OCI-LY1 (cell line): Measurements from ENCODE around the gene TRABD2B.

Source experiments
- H2AFZ ChIP-seq: fragments of 200-600 bp; sonication (generic), shearing (Covaris generic); 2 replicates; pipeline ENCODE4 v1.6.0; 2014; ENCODE audit warnings: antibody characterized with exemption, mild to moderate bottlenecking, low read length
- H3F3A ChIP-seq: fragments of 200-600 bp; sonication (generic), shearing (Covaris generic); 2 replicates; pipeline ENCODE4 v1.6.0; 2014; ENCODE audit warnings: mild to moderate bottlenecking, antibody characterized with exemption, low read length, moderate library complexity; ENCODE audit not compliant: insufficient read depth
- H3K27ac ChIP-seq: fragments of 200-600 bp; sonication (generic); 2 replicates; pipeline ENCODE4 v1.5.1; 2014; ENCODE audit warnings: low read length, mixed run types, mild to moderate bottlenecking, low read depth; ENCODE audit not compliant: poor library complexity, severe bottlenecking
- H3K27me3 ChIP-seq: fragments of 200-600 bp; sonication (generic); 2 replicates; pipeline ENCODE4 v1.6.0; 2014; ENCODE audit warnings: antibody characterized with exemption, mild to moderate bottlenecking, low read length, moderate library complexity; ENCODE audit not compliant: insufficient read depth
- H3K36me3 ChIP-seq: fragments of 200-600 bp; sonication (generic); 2 replicates; pipeline ENCODE4 v1.6.1; 2014; ENCODE audit warnings: mild to moderate bottlenecking, antibody characterized with exemption, low read length, moderate library complexity, mixed read lengths; ENCODE audit not compliant: insufficient read depth
- H3K4me1 ChIP-seq: fragments of 200-600 bp; sonication (generic); 2 replicates; pipeline ENCODE4 v1.5.1; 2014; ENCODE audit warnings: mild to moderate bottlenecking, low read length, moderate library complexity; ENCODE audit not compliant: insufficient read depth, severe bottlenecking
- H3K4me2 ChIP-seq: fragments of 200-600 bp; sonication (generic), shearing (Covaris generic); 2 replicates; pipeline ENCODE4 v1.6.1; 2014; ENCODE audit warnings: low read length
- H3K4me3 ChIP-seq: fragments of 200-600 bp; sonication (generic); 2 replicates; pipeline ENCODE4 v1.5.1; 2014; ENCODE audit warnings: low read length, low read depth, mild to moderate bottlenecking, mixed read lengths; ENCODE audit not compliant: poor library complexity, severe bottlenecking
- H3K79me2 ChIP-seq: fragments of 200-600 bp; shearing (Covaris generic); 2 replicates; pipeline ENCODE4 v1.6.1; 2016; ENCODE audit warnings: mixed run types, low read length, mixed read lengths; ENCODE audit not compliant: insufficient read depth
- H3K9ac ChIP-seq: fragments of 200-600 bp; sonication (generic), shearing (Covaris generic); 2 replicates; pipeline ENCODE4 v1.6.1; 2014; ENCODE audit warnings: mild to moderate bottlenecking, low read length, mixed read lengths
- H3K9me2 ChIP-seq: fragments of 200-600 bp; sonication (generic), shearing (Covaris generic); 2 replicates; pipeline ENCODE4 v1.6.1; 2014; ENCODE audit warnings: low read depth, mild to moderate bottlenecking, low read length, mixed read lengths
- H3K9me3 ChIP-seq: fragments of 200-600 bp; shearing (Covaris generic); 2 replicates; pipeline ENCODE4 v1.6.1; 2014; ENCODE audit warnings: low read length, mixed read lengths
- H4K20me1 ChIP-seq: fragments of 200-600 bp; sonication (generic), shearing (Covaris generic); 2 replicates; pipeline ENCODE4 v1.6.0; 2016; ENCODE audit warnings: mild to moderate bottlenecking, low read length; ENCODE audit not compliant: insufficient read depth
- CTCF ChIP-seq: fragments of 200-600 bp; sonication (generic), shearing (Covaris generic); IDR thresholded peaks from 2 replicates; pipeline ENCODE4 v1.5.1; 2017; ENCODE audit warnings: mild to moderate bottlenecking, antibody characterized with exemption, low read length, moderate library complexity, mixed read lengths
- EZH2 ChIP-seq: fragments of 200-600 bp; sonication (generic), shearing (Covaris generic); IDR thresholded peaks from 2 replicates; pipeline ENCODE4 v1.8.0; 2017; ENCODE audit warnings: borderline replicate concordance, mixed run types, mild to moderate bottlenecking, antibody characterized with exemption, low read length, moderate library complexity, mixed read lengths

TRABD2B gene

DNA sequence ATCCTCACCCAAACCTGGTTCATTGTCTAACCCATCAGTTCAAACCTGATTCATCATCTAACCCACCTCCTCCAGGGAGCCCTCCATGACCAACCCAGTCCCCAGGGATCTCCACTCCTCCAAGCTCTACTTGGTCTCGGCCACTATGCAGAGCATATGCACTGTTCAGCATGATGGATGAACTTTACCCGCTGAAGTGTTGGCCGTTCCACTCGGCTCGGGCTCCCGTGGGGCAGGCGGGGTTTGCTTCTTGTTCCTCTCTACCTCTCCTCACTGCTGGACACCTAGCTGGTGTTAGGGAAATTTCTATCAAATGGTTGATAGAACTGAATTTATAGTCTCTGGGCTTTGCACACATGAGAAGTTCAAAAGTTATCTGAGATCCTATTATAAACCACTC is 111.0 kb downstream of the TRABD2B start:
- Histone ChIP-seq H3K79me2 (no peaks in the 10 kb centered on the region), H3K4me2 (no peak overlapping the region), H3K4me1 (no peaks in the 10 kb centered on the region), H3K9me2 (no peaks in the 10 kb centered on the region), H3F3A (no peaks in the 10 kb centered on the region), H3K27me3 (no peaks in the 10 kb centered on the region), H2AFZ (no peak overlapping the region), H3K27ac (no peak overlapping the region), H3K36me3 (no peaks in the 10 kb centered on the region), H3K9me3 (no peaks in the 10 kb centered on the region), H3K4me3 (no peak overlapping the region), H4K20me1 (no peaks in the 10 kb centered on the region), H3K9ac (no peak overlapping the region)
- TF ChIP-seq CTCF (no peak), EZH2 (no peak)

DNA sequence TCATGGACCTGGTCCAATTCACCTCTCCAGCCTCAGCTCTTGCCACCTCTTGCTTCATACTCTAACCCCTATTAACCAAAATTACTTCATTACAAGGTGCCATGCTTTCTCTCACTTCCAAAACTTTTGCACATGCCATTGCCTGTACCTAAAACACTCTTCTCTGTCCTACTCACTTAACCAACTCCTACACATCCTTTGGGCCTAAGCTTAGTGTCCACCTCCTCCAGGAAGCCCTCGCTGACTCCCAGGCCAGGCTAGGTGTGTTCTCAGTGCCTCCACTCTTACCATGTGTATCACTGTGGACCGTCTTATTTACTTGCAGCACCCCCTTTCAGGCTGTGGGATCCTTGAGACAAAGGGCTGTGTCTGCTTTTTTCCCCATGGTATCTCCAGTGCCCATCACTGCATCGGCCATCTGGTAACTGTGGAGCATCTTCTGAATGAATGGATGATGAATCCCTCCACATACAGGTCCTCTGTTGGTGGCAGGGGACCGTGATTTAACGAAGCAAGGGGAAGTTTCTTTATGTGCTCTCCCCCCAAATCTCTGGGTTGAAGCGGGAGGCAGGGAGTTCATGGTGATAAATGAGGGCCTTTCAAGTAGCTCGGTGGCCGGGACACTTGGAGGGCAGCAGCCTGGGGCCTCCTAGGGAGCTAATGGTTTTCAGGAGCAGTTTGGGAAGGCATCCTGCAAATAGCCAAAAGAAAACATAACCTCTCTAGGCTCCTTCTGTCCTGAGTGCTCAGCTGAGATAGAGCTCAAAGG is 111.9 kb downstream of the TRABD2B start:
- no peaks in the 10 kb centered on the region for H3K9me2 ChIP-seq

DNA sequence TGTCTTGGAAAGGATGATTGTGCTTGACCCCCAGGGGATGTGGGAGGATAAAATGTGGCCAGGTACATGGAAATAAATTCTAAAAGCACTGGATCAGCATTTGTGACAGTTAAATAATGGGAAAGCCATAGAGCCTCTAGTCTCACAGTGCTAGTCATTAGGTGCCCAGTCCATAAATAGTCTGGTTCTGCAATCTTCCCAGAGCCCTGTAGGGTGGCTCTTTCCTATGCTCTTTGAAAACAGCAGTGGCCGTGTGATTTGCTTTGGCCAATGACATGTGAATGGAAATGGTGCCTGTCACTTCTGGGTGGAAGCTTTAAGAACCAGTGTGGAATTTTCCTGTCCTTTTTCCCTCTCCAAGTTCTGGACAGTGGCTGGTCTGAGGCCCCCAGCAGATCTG is 113.2 kb downstream of the TRABD2B start:
- Histone ChIP-seq H4K20me1 (no peaks in the 10 kb centered on the region), H3K9me3 (no peaks in the 10 kb centered on the region), H3K9ac (no peak overlapping the region), H3K9me2 (no peaks in the 10 kb centered on the region), H3K27me3 (no peaks in the 10 kb centered on the region), H3F3A (no peaks in the 10 kb centered on the region), H3K4me1 (no peaks in the 10 kb centered on the region), H3K36me3 (no peaks in the 10 kb centered on the region), H3K4me3 (no peak overlapping the region), H3K79me2 (no peaks in the 10 kb centered on the region), H3K27ac (no peak overlapping the region), H3K4me2 (no peak overlapping the region), H2AFZ (no peak overlapping the region)
- no peak for TF ChIP-seq EZH2
- no peak for TF ChIP-seq CTCF

More for the DNA sequence above, 111.9 kb downstream of the TRABD2B start:
- H3K79me2 ChIP-seq, result no peaks in the 10 kb centered on the region
- H4K20me1 ChIP-seq, result no peaks in the 10 kb centered on the region
- TF ChIP-seq CTCF (no peak), EZH2 (no peak)
- H3K4me3 ChIP-seq, result no peak overlapping the region
- H3K27ac ChIP-seq, result no peak overlapping the region
- no peak overlapping the region for H3K4me2 ChIP-seq
- H3K9me3 ChIP-seq, result no peaks in the 10 kb centered on the region
- H3K36me3 ChIP-seq, result no peaks in the 10 kb centered on the region
- H3K4me1 ChIP-seq, result no peaks in the 10 kb centered on the region
- no peak overlapping the region for H2AFZ ChIP-seq
- no peaks in the 10 kb centered on the region for H3K27me3 ChIP-seq
- H3F3A ChIP-seq, result no peaks in the 10 kb centered on the region
- no peak overlapping the region for H3K9ac ChIP-seq
